ENCODE data around the gene EPC1. TPM values are rescaled to one million over a fixed set of nuclear protein-coding genes. Genes with fewer than 3 reads are reported as not detected.

Gene EPC1
- total and polyA plus RNA-seq, 2 donors (not counting 1 experiment from before 2014, with no cell fraction given) = 22.7 to 28.1 TPM

DNA sequence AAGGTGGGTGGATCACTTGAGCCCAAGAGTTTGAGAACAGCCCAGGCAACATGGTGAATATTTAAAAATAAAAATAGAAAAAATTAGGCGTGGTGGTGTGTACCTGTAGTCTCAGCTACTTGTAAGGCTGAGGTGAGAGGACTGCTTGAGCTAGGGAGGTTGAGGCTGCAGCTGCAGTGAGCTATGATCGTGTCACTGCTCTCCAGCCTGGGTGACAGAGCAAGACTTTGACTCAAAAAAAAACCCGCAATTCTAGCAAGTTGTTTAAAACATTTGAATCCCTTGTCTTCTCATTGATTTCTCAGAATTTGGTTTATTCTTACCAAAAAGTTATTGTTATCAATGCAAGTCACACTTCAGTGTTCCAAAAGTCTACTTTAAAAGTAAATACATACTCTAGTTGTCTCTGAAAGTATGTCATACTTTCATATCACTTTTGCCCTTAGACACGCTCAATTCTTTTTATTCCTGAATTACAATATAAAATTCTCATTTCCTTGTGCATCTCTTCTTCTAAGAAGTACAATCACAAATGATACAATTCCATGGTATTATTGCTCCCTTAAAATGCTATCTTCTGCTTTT lies 6.3 kb downstream of the EPC1 start:
- Histone ChIP-seq H3K4me3 (replicated peaks in 1 of 4; ENCODE audit: control extremely low read depth in 1 of 4, insufficient read depth in 1 of 4, low read depth in 3 of 4, low read length in 4 of 4) (no peak overlapping the region), H3K9me3 (ENCODE audit: control insufficient read depth, insufficient read depth, low read depth, low read length) (no peaks in the 10 kb centered on the region), H2AFZ (ENCODE audit: low read length) (no peak overlapping the region), H4K20me1 (ENCODE audit: control insufficient read depth, extremely low read depth, insufficient read depth, low read length) (peaks cover 11% of the 10 kb centered on the region), H3K4me1 (ENCODE audit: control insufficient read depth, extremely low read depth, insufficient read depth, low read length) (peaks cover 2% of the 10 kb centered on the region), H3K4me2 (ENCODE audit: extremely low read depth, insufficient read depth, low read length) (no peak overlapping the region), H3K9ac (ENCODE audit: insufficient read depth, low read length) (no peak overlapping the region), H3K79me2 (ENCODE audit: control insufficient read depth, insufficient read depth, low read length) (peaks cover 97% of the 10 kb centered on the region), H3K27me3 (ENCODE audit: control insufficient read depth, insufficient read depth, low read length) (no peaks in the 10 kb centered on the region), H3K27ac (ENCODE audit: insufficient read depth, low read length) (no peak overlapping the region), H3K36me3 (ENCODE audit: control insufficient read depth, insufficient read depth, low read length) (no peaks in the 10 kb centered on the region)
- TF ChIP-seq, protein P1, sequence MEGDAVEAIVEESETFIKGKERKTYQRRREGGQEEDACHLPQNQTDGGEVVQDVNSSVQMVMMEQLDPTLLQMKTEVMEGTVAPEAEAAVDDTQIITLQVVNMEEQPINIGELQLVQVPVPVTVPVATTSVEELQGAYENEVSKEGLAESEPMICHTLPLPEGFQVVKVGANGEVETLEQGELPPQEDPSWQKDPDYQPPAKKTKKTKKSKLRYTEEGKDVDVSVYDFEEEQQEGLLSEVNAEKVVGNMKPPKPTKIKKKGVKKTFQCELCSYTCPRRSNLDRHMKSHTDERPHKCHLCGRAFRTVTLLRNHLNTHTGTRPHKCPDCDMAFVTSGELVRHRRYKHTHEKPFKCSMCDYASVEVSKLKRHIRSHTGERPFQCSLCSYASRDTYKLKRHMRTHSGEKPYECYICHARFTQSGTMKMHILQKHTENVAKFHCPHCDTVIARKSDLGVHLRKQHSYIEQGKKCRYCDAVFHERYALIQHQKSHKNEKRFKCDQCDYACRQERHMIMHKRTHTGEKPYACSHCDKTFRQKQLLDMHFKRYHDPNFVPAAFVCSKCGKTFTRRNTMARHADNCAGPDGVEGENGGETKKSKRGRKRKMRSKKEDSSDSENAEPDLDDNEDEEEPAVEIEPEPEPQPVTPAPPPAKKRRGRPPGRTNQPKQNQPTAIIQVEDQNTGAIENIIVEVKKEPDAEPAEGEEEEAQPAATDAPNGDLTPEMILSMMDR (conservative IDR thresholded peaks at IDR 0.05 in 1 of 2, IDR thresholded peaks at IDR 0.05 in 1 of 2; ENCODE audit: low read depth in 1 of 2, low read length in 2 of 2) = no peak
- no peak for TF ChIP-seq EZH2 (IDR thresholded peaks at IDR 0.05; ENCODE audit: low read length, missing control alignments)
- no peak for DNase-seq (ENCODE audit: low read depth in 2 of 2)

DNA sequence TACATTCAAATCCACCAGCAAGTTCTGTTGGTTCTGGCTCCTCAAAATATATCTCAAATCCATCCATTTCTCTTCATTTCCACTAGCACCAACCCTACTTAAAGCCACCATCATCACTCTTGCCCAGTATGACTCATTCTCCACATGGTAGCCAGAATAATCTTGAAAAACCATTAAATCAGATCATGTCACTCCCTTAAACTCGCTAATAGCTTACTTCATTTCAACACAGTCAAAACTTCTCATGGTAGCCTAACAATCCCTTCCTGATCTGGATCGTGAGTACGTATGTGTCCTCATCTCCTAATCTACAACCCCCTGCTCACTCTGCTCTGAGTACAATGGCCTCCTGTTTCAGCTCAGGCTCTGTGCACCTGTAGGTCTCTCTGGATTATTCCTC lies 8.7 kb downstream of the EPC1 start:
- TF ChIP-seq EZH2 (IDR thresholded peaks at IDR 0.05; ENCODE audit: low read length, missing control alignments) = no peak
- TF ChIP-seq, protein P1 (conservative IDR thresholded peaks at IDR 0.05 in 1 of 2, IDR thresholded peaks at IDR 0.05 in 1 of 2; ENCODE audit: low read depth in 1 of 2, low read length in 2 of 2) = no peak
- Histone ChIP-seq H3K9ac (ENCODE audit: insufficient read depth, low read length) (no peak overlapping the region), H3K4me3 (replicated peaks in 1 of 4; ENCODE audit: control extremely low read depth in 1 of 4, insufficient read depth in 1 of 4, low read depth in 3 of 4, low read length in 4 of 4) (no peak overlapping the region), H3K79me2 (ENCODE audit: control insufficient read depth, insufficient read depth, low read length) (peaks cover 97% of the 10 kb centered on the region), H3K36me3 (ENCODE audit: control insufficient read depth, insufficient read depth, low read length) (no peaks in the 10 kb centered on the region), H3K9me3 (ENCODE audit: control insufficient read depth, insufficient read depth, low read depth, low read length) (no peaks in the 10 kb centered on the region), H2AFZ (ENCODE audit: low read length) (no peak overlapping the region), H3K4me2 (ENCODE audit: extremely low read depth, insufficient read depth, low read length) (no peak overlapping the region), H3K27ac (ENCODE audit: insufficient read depth, low read length) (no peak overlapping the region), H4K20me1 (ENCODE audit: control insufficient read depth, extremely low read depth, insufficient read depth, low read length) (peaks cover 11% of the 10 kb centered on the region), H3K27me3 (ENCODE audit: control insufficient read depth, insufficient read depth, low read length) (no peaks in the 10 kb centered on the region), H3K4me1 (ENCODE audit: control insufficient read depth, extremely low read depth, insufficient read depth, low read length) (peaks cover 2% of the 10 kb centered on the region)
- DNase-seq (ENCODE audit: low read depth in 2 of 2) = peak; percentile 23 to 34

DNA sequence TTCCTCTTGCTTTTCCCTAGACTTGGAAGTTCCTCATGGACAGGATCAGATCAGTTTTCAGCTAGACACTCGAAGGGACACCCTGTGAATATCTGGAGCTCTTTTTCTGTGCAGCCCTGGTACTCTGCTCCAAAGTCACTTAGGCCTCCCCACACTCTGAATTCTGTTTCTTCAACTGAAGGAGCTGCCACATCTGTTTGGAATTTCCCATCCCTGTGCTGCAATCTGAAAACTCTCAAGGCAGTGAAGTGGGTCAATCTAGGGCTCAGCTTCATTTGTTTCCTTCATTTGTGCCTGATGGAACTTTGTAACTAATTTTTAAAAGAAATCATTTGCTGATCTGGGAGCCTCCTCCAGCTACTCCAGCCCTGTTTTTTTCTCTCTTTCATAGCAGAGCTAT lies 9.6 kb downstream of the EPC1 start:
- no peaks in the 10 kb centered on the region for H3K36me3 ChIP-seq (ENCODE audit: control insufficient read depth, insufficient read depth, low read length)
- H4K20me1 ChIP-seq (ENCODE audit: control insufficient read depth, extremely low read depth, insufficient read depth, low read length) = peaks cover 12% of the 10 kb centered on the region
- H3K27me3 ChIP-seq (ENCODE audit: control insufficient read depth, insufficient read depth, low read length) = no peaks in the 10 kb centered on the region
- no peak for DNase-seq (ENCODE audit: low read depth in 2 of 2)
- no peak for TF ChIP-seq EZH2 (IDR thresholded peaks at IDR 0.05; ENCODE audit: low read length, missing control alignments)
- TF ChIP-seq, protein P1 (conservative IDR thresholded peaks at IDR 0.05 in 1 of 2, IDR thresholded peaks at IDR 0.05 in 1 of 2; ENCODE audit: low read depth in 1 of 2, low read length in 2 of 2) = no peak
- H3K9me3 ChIP-seq (ENCODE audit: control insufficient read depth, insufficient read depth, low read depth, low read length) = no peaks in the 10 kb centered on the region
- H3K4me2 ChIP-seq (ENCODE audit: extremely low read depth, insufficient read depth, low read length) = no peak overlapping the region
- peaks cover 97% of the 10 kb centered on the region for H3K79me2 ChIP-seq (ENCODE audit: control insufficient read depth, insufficient read depth, low read length)
- no peak overlapping the region for H3K9ac ChIP-seq (ENCODE audit: insufficient read depth, low read length)
- H3K27ac ChIP-seq (ENCODE audit: insufficient read depth, low read length) = no peak overlapping the region
- H2AFZ ChIP-seq (ENCODE audit: low read length) = no peak overlapping the region
- no peak overlapping the region for H3K4me3 ChIP-seq (replicated peaks in 1 of 4; ENCODE audit: control extremely low read depth in 1 of 4, insufficient read depth in 1 of 4, low read depth in 3 of 4, low read length in 4 of 4)
- H3K4me1 ChIP-seq (ENCODE audit: control insufficient read depth, extremely low read depth, insufficient read depth, low read length) = peaks cover 6% of the 10 kb centered on the region
